SU-DHL-6 (cell line): Measurements from ENCODE around the gene SETD4.

Source experiments
- H2AFZ ChIP-seq: fragments of 200-600 bp; sonication (generic); 2 replicates; pipeline ENCODE4 v1.6.1; 2014; ENCODE audit warnings: low read depth, mild to moderate bottlenecking, moderate library complexity, mixed read lengths, antibody characterized with exemption, low read length; ENCODE audit not compliant: severe bottlenecking
- H3F3A ChIP-seq: fragments of 200-600 bp; shearing (Covaris generic); 2 replicates; pipeline ENCODE4 v1.6.0; 2016; ENCODE audit warnings: antibody characterized with exemption, mild to moderate bottlenecking; ENCODE audit not compliant: insufficient read depth
- H3K27ac ChIP-seq: fragments of 200-600 bp; sonication (generic); 2 replicates; pipeline ENCODE4 v1.5.1; 2016; ENCODE audit warnings: low read depth, mild to moderate bottlenecking, low read length, moderate library complexity, mixed read lengths
- H3K27me3 ChIP-seq: fragments of 200-600 bp; sonication (generic), shearing (Covaris generic); 2 replicates; pipeline ENCODE4 v1.6.0; 2014; ENCODE audit warnings: mild to moderate bottlenecking, low read length
- H3K36me3 ChIP-seq: fragments of 200-600 bp; sonication (generic); 2 replicates; pipeline ENCODE4 v1.6.1; 2014; ENCODE audit warnings: mild to moderate bottlenecking, low read length, mixed read lengths
- H3K4me2 ChIP-seq: fragments of 300-600, 200-600 bp; shearing (Covaris generic), sonication (generic); 2 replicates; pipeline ENCODE4 v1.6.0; 2014; ENCODE audit warnings: low read length, low read depth, mild to moderate bottlenecking; ENCODE audit not compliant: poor library complexity, severe bottlenecking
- H3K4me3 ChIP-seq: fragments of 200-600 bp; sonication (generic); 2 replicates; pipeline ENCODE4 v1.5.1; 2014; ENCODE audit warnings: antibody characterized with exemption, low read length, mild to moderate bottlenecking, mixed read lengths; ENCODE audit not compliant: insufficient read depth, poor library complexity, severe bottlenecking
- H3K79me2 ChIP-seq: fragments of 200-600 bp; sonication (generic); 2 replicates; pipeline ENCODE4 v1.6.1; 2014; ENCODE audit warnings: mild to moderate bottlenecking, low read length, moderate library complexity; ENCODE audit not compliant: insufficient read depth
- H3K9ac ChIP-seq: fragments of 200-600 bp; sonication (generic); 2 replicates; pipeline ENCODE4 v1.7.0; 2014; ENCODE audit warnings: mild to moderate bottlenecking, low read length
- H3K9me2 ChIP-seq: fragments of 200-600 bp; sonication (generic); replicated peaks from 2 replicates; pipeline ENCODE4 v1.6.1; 2014; ENCODE audit warnings: low read length; ENCODE audit not compliant: insufficient read depth
- H3K9me3 ChIP-seq: fragments of 200-600 bp; sonication (generic); 2 replicates; pipeline ENCODE4 v1.6.1; 2014; ENCODE audit warnings: low read length, mixed read lengths; ENCODE audit not compliant: insufficient read depth
- H4K20me1 ChIP-seq: fragments of 200-600 bp; sonication (generic); 2 replicates; pipeline ENCODE4 v1.6.1; 2014; ENCODE audit warnings: low read depth, mild to moderate bottlenecking, antibody characterized with exemption, low read length, moderate library complexity, mixed read lengths
- EZH2phosphoT487 ChIP-seq: fragments of 200-600 bp; sonication (generic), shearing (Covaris generic); conservative IDR thresholded peaks from 2 replicates; pipeline ENCODE4 v1.6.1; 2018; ENCODE audit warnings: mild to moderate bottlenecking, antibody characterized with exemption, low read length, moderate library complexity, mixed read lengths
- TF ChIP-seq, protein P1 (sequence below): fragments of 200-600 bp; sonication (generic); IDR thresholded peaks from one replicate; pipeline ENCODE4 v1.5.1; 2017; ENCODE audit warnings: antibody characterized with exemption, mild to moderate bottlenecking, low read length, moderate library complexity; ENCODE audit not compliant: insufficient read depth, poor library complexity, severe bottlenecking

Gene SETD4

DNA sequence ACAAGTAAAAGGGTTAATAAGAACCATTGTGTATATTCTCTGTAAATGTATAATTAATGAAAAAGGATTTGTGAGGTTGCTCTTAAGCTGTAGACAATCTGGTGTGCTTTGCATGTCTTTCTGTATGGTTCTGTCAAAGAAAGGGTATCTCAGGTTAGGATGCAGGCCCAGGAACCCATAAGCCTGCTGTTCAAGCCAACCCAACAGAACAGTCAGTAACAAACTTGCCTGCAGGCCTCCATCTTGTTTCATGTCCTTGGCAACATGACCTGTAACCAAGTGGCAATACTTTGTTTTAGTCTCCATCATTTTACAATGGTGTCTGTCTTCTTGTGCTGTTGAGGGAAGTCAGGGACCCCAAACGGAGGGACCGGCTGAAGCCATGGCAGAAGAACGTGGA, 38.7 kb upstream of the SETD4 start:
- H3K27ac ChIP-seq, result no peak overlapping the region
- no peaks in the 10 kb centered on the region for H3K9me2 ChIP-seq
- no peak for TF ChIP-seq EZH2phosphoT487
- TF ChIP-seq, protein P1, sequence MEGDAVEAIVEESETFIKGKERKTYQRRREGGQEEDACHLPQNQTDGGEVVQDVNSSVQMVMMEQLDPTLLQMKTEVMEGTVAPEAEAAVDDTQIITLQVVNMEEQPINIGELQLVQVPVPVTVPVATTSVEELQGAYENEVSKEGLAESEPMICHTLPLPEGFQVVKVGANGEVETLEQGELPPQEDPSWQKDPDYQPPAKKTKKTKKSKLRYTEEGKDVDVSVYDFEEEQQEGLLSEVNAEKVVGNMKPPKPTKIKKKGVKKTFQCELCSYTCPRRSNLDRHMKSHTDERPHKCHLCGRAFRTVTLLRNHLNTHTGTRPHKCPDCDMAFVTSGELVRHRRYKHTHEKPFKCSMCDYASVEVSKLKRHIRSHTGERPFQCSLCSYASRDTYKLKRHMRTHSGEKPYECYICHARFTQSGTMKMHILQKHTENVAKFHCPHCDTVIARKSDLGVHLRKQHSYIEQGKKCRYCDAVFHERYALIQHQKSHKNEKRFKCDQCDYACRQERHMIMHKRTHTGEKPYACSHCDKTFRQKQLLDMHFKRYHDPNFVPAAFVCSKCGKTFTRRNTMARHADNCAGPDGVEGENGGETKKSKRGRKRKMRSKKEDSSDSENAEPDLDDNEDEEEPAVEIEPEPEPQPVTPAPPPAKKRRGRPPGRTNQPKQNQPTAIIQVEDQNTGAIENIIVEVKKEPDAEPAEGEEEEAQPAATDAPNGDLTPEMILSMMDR, result no peak
- no peak overlapping the region for H3K4me2 ChIP-seq
- H3K36me3 ChIP-seq, result no peaks in the 10 kb centered on the region
- H4K20me1 ChIP-seq, result no peaks in the 10 kb centered on the region
- no peaks in the 10 kb centered on the region for H3F3A ChIP-seq
- H3K4me3 ChIP-seq, result no peak overlapping the region
- no peak overlapping the region for H2AFZ ChIP-seq
- peaks cover 1% of the 10 kb centered on the region; the same call in 1 of the 2 replicates for H3K9me3 ChIP-seq
- H3K27me3 ChIP-seq, result no peaks in the 10 kb centered on the region
- no peak overlapping the region for H3K9ac ChIP-seq
- H3K79me2 ChIP-seq, result no peaks in the 10 kb centered on the region

DNA sequence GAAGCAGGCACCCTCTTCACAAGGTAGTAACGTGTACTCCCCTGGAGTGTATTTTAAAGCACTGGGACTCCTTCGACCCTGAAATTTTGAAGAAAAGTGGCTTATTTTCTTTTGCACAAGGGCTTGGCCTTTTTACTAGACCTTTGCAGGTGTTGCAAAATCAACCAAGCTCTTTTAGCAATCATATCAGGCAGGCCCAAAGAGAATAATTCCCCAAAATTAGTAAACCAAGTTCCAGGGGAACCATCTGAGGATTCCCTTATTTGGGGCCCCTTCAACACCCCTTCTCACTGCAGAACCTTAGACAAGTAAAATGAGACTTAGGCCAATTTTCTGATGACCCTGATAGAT, 37.8 kb upstream of the SETD4 start:
- H3F3A ChIP-seq, result no peaks in the 10 kb centered on the region
- H3K4me2 ChIP-seq, result no peak overlapping the region
- H3K27me3 ChIP-seq, result 0 out of 2 replicates have a peak, but pooled peaks cover 3% of the 10 kb centered on the region
- H3K79me2 ChIP-seq, result no peaks in the 10 kb centered on the region
- no peak overlapping the region for H3K4me3 ChIP-seq
- H3K9me2 ChIP-seq, result no peaks in the 10 kb centered on the region
- no peaks in the 10 kb centered on the region for H3K36me3 ChIP-seq
- TF ChIP-seq, protein P1, result no peak
- TF ChIP-seq EZH2phosphoT487, result no peak
- no peak overlapping the region for H3K9ac ChIP-seq
- H2AFZ ChIP-seq, result no peak overlapping the region
- H3K27ac ChIP-seq, result no peak overlapping the region
- no peaks in the 10 kb centered on the region for H4K20me1 ChIP-seq
- peaks cover 10% of the 10 kb centered on the region; the same call in 1 of the 2 replicates for H3K9me3 ChIP-seq

DNA sequence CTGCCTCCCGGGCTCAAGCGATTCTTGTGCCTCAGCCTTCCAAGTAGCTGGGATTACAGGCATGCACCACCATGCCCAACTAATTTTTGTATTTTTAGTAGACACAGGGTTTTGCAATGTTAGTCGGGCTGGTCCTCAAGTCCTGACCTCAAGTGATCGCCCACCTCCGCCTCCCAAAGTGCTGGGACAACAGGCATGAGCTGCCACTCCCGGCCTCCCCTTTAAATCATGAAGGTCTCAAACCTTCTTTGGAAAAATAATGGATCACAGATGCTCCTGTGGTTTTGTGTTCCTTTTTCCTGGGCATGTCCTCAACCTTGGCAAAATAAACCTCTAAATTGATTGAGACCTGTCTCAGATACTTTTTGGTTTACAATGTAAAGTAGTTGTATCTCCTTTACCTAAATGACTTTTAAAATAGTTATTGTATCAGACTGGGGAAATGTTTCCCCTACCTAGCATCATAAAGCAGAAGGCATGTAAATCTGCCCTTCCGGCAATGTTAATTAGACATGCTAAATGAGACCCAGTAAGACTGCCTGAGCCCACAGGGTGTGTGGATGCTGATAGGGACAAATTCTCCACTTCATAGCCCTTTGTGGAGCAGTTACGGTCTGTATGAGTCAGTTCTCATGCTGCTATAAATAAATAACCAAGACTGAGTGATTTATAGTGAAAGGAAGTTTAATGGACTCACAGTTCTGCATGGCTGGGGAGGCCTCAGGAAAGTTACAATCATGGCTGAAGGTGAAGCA, 37.3 kb upstream of the SETD4 start:
- H3K36me3 ChIP-seq, result no peaks in the 10 kb centered on the region
- H2AFZ ChIP-seq, result no peak overlapping the region
- H4K20me1 ChIP-seq, result no peaks in the 10 kb centered on the region
- TF ChIP-seq, protein P1, result no peak
- TF ChIP-seq EZH2phosphoT487, result no peak
- no peaks in the 10 kb centered on the region for H3K79me2 ChIP-seq
- no peak overlapping the region for H3K9ac ChIP-seq
- H3K4me2 ChIP-seq, result no peak overlapping the region
- H3K4me3 ChIP-seq, result no peak overlapping the region
- no peaks in the 10 kb centered on the region for H3K9me2 ChIP-seq
- no peaks in the 10 kb centered on the region for H3F3A ChIP-seq
- H3K27me3 ChIP-seq, result 0 out of 2 replicates have a peak, but pooled peaks cover 3% of the 10 kb centered on the region
- peaks cover 10% of the 10 kb centered on the region; the same call in 1 of the 2 replicates for H3K9me3 ChIP-seq
- no peak overlapping the region for H3K27ac ChIP-seq
